GM12892 (cell line): ENCODE results near the gene ZMIZ1.

Source experiments
- POLR2A ChIP-seq: IDR thresholded peaks from 2 replicates; pipeline ENCODE4 v1.6.1; 2011; ENCODE audit warnings: low read depth, low read length, control low read depth
- POLR2AphosphoS5 ChIP-seq: IDR thresholded peaks from 2 replicates; pipeline ENCODE4 v1.6.1; 2011; ENCODE audit warnings: low read depth, low read length, control low read depth
- TAF1 ChIP-seq: IDR thresholded peaks from 2 replicates; pipeline ENCODE4 v1.6.1; 2011; ENCODE audit warnings: low read depth, mild to moderate bottlenecking, control low read depth, low read length, borderline replicate concordance

DNA sequence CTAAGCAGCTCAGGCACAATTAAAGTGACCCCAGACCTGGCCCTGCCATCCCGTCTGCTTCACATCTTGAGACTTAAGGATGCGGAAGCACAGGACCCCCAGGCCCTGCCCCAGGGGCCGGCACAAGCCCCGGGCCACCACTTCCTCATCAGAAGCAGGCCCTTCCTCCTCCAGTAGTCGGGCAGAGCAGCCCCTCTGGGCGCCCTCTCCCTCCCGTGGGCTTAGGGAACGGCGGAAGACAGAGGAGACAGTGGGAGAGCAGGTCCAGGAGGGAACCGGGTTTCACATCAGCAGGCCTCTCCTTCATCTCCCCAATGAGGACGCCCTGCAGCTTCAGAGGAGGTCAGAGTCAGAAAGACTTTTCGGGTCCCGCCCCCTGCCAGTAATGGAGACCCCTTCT lies 142.8 kb downstream of the ZMIZ1 start:
- TF ChIP-seq POLR2A, result no peak
- TF ChIP-seq POLR2AphosphoS5, result no peak
- TF ChIP-seq TAF1, result no peak
